Left kidney (tissue), 2 donors: Measurements from ENCODE around the gene PDS5A. TPM values are rescaled to one million over a fixed set of nuclear protein-coding genes. Genes with fewer than 3 reads are reported as not detected.
"Not testable (repeated sequence)": the region's sequence is repeated elsewhere in the genome, so short reads cannot be mapped to it uniquely, and the experiment has no call there.

Source experiments
- DNase-seq: peaks from one replicate; pipeline ENCODE4 v3.0.0-alpha.2; 2013
- polyA plus RNA-seq: library from polyadenylated mRNA; unstranded; fragments of 120-200 nt; gene quantifications from one replicate; pipeline ENCODE4 v1.2.1, GENCODE V29; 2013; ENCODE audit not compliant: insufficient read length

The PDS5A gene
- polyA plus RNA-seq, 1 donor: 80.8 TPM

GRCh38 chr4:39838431-39838830 is 139.3 kb downstream of the PDS5A start:
- DNase-seq: not testable (repeated sequence)

- no peak for DNase-seq
These were observed 143.4 kb downstream of the PDS5A start for GRCh38 chr4:39834269-39834668.

GRCh38 chr4:39825741-39826231 is 151.9 kb downstream of the PDS5A start:
- DNase-seq: no peak

- DNase-seq: peak; percentile 12
These were observed 152.6 kb downstream of the PDS5A start for GRCh38 chr4:39825090-39825489.

GRCh38 chr4:39823191-39823590 is 154.5 kb downstream of the PDS5A start:
- no peak for DNase-seq

GRCh38 chr4:39822662-39823061 is 155.0 kb downstream of the PDS5A start:
- no peak for DNase-seq

GRCh38 chr4:39821951-39822350 is 155.8 kb downstream of the PDS5A start:
- DNase-seq: no peak

- peak; percentile 13 for DNase-seq
These were observed 157.5 kb downstream of the PDS5A start for GRCh38 chr4:39820186-39820585.

- DNase-seq: no peak
These were observed 159.1 kb downstream of the PDS5A start for GRCh38 chr4:39818646-39819045.

GRCh38 chr4:39814403-39815185 is 163.1 kb downstream of the PDS5A start:
- DNase-seq: no peak

- not testable (repeated sequence) for DNase-seq
These were observed 163.9 kb downstream of the PDS5A start for GRCh38 chr4:39813761-39814160.

GRCh38 chr4:39813033-39813432 is 164.7 kb downstream of the PDS5A start:
- not testable (repeated sequence) for DNase-seq

- DNase-seq: no peak
These were observed 165.2 kb downstream of the PDS5A start for GRCh38 chr4:39812500-39812899.

- DNase-seq: no peak
These were observed 169.4 kb downstream of the PDS5A start for GRCh38 chr4:39808231-39808749.

GRCh38 chr4:39802005-39802404 is 175.7 kb downstream of the PDS5A start:
- DNase-seq: no peak

GRCh38 chr4:39792976-39793375 is 184.7 kb downstream of the PDS5A start:
- not testable (repeated sequence) for DNase-seq

GRCh38 chr4:39792529-39792928 is 185.2 kb downstream of the PDS5A start:
- DNase-seq: no peak

- no peak for DNase-seq
These were observed 185.6 kb downstream of the PDS5A start for GRCh38 chr4:39792128-39792527.

GRCh38 chr4:39786838-39787237 is 190.9 kb downstream of the PDS5A start:
- no peak for DNase-seq

- no peak for DNase-seq
These were observed 192.6 kb downstream of the PDS5A start for GRCh38 chr4:39785083-39785482.

GRCh38 chr4:39781988-39782387 is 195.7 kb downstream of the PDS5A start:
- not testable (repeated sequence) for DNase-seq
